GM10847 (cell line): ENCODE data around the gene LDLRAD3.

Experiments used
- POLR2A ChIP-seq: IDR thresholded peaks from 2 replicates; pipeline ENCODE4 v1.6.1; 2011; ENCODE audit not compliant: insufficient read length; ENCODE audit errors: extremely low read depth

The LDLRAD3 gene, protein sequence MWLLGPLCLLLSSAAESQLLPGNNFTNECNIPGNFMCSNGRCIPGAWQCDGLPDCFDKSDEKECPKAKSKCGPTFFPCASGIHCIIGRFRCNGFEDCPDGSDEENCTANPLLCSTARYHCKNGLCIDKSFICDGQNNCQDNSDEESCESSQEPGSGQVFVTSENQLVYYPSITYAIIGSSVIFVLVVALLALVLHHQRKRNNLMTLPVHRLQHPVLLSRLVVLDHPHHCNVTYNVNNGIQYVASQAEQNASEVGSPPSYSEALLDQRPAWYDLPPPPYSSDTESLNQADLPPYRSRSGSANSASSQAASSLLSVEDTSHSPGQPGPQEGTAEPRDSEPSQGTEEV

DNA sequence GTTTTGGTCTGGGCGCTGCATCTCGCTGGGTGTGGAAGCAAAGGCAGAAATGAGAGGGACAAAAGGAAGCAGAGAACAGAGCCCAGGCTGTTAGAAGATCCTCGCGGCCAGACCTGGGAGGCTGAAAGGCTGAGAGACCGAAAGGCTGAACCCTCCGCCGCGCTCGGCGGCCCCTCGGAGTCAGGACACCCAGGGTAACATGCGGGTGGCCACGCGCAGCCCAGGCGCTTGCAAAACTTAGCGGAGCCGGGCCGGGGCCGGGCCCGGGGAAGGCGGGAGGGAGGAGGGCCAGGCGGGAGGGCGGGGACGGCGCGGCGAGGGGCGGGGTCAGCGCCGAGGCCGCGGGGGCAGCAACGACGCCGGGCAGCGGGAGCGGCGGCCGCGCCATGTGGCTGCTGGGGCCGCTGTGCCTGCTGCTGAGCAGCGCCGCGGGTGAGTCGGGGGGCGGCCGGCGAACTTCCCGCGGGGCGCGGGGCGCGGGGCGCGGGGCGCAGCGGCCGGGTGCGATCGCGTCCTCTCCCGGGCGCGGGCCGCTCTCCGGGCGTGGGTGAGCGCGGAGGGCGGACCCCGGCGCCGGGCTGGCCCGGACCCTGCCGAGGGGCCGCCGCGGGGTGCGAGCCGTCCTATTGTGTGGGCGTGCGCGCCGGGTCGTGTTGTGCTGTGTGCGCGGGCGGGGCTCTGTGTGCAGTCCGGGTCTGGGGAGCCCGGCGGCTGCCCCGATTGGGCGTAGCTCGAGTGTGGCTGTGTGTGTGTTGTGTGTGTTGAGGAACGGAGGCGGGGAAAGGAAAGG is at the start of gene LDLRAD3:
Gene LDLRAD3, plus strand, starts transcription at position 350 of the 790 bp plus-strand sequence. Its CDS starts 37 bp downstream, at position 387.
- TF ChIP-seq POLR2A: no peak

DNA sequence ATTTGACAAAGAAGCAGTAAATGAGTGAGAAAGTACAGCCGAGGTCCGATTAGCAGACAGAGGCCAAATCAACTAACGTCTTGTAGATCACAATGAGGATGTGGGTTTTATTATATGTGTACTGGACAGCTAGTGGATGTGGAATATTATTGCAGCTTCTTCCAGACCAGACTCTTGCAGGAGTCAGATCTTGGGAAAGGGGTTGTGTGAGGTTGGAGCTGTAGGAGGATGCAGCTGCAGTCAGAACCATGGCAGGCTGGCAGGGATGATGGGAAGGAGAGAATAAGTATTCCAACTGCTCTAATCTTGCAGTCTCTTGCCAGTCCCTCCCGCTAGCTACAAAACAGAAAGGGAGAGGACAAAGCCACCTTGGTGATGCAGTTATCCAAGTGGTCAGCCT is 46.8 kb upstream of the LDLRAD3 start:
- TF ChIP-seq POLR2A: no peak

GRCh38 chr11:35902961-35903360 is 40.9 kb upstream of the LDLRAD3 start:
- no peak for TF ChIP-seq POLR2A

DNA sequence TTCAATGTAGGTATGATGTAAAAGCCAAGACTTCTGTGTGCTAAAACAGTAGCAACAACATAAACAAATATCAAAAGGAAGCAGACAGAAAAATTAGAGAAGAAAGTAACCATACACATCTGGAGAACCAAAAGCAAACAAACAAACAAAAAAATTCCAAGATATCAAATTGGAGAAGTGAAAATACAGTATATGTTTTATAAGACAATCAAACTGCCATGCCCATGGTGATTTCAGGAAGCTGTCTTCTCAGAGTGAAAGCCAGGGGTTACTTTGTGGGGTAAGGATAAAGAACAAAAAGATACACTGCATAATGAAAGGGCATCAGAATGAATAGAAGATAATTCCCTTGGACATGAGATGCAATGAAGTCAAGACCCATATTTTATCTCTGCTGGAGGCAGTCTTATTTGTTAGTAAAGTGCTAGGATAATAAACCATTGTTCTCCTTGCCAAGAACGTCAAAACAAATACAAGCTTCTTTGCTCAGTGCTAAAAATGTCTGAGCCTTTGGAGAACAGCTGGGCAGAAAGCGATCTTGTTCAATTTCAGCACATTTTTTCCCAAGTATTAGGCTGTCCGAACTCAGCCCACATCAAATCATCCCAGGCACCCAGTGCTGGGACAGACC is 38.1 kb upstream of the LDLRAD3 start:
- no peak for TF ChIP-seq POLR2A

- TF ChIP-seq POLR2A: no peak
These were observed 37.6 kb upstream of the LDLRAD3 start for GRCh38 chr11:35906277-35906661.

- TF ChIP-seq POLR2A: no peak
These were observed 37.2 kb upstream of the LDLRAD3 start for GRCh38 chr11:35906681-35907080.

- TF ChIP-seq POLR2A: no peak
These were observed 36.0 kb upstream of the LDLRAD3 start for GRCh38 chr11:35907648-35908431.

- no peak for TF ChIP-seq POLR2A
These were observed 34.2 kb upstream of the LDLRAD3 start for GRCh38 chr11:35909511-35910265.

GRCh38 chr11:35911013-35911412 is 32.8 kb upstream of the LDLRAD3 start:
- TF ChIP-seq POLR2A: no peak

DNA sequence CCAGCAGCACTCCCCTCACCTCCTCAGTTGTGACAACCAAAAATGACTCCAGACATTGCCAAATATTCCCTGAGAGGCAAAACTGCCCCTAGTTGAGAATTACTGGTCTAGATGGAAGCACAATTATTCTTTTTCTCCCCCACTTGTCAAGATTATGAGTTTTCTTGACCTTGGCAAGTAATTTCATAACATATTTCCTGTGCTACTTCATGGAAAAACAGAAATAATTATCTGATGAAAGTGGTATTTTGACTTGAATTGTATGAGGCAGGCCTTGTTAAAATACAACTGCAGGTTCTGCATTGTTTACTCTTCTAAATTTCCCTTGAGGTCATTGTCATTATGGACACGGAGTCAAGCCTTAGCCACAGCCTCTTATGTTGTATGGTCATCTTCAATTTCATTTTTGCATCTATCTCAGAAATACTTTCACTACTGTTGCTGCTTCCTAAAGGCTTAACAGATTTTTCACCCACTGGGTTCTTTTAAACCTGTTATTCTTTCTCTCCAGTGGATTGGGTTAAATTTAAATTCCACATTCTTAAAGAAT is 32.2 kb upstream of the LDLRAD3 start:
- TF ChIP-seq POLR2A: no peak

GRCh38 chr11:35912883-35913624 is 30.8 kb upstream of the LDLRAD3 start:
- TF ChIP-seq POLR2A: no peak

GRCh38 chr11:35914816-35915215 is 29.0 kb upstream of the LDLRAD3 start:
- TF ChIP-seq POLR2A: no peak

GRCh38 chr11:35916270-35916669 is 27.6 kb upstream of the LDLRAD3 start:
- no peak for TF ChIP-seq POLR2A
